C4-2B (cell line): ENCODE measurements around the gene HK2.

Experiments used
- H3K27ac ChIP-seq: fragments of 450-650 bp; 2 replicates; pipeline ENCODE4 v1.5.1; 2017
- ZFX ChIP-seq: fragments of 450-650 bp; IDR thresholded peaks from 2 replicates; pipeline ENCODE4 v1.6.1; 2017
- TF ChIP-seq, protein P1 (sequence below): fragments of 450-650 bp; conservative IDR thresholded peaks from 2 replicates; pipeline ENCODE4 v1.5.1; 2017; ENCODE audit warnings: mild to moderate bottlenecking

Gene HK2

DNA sequence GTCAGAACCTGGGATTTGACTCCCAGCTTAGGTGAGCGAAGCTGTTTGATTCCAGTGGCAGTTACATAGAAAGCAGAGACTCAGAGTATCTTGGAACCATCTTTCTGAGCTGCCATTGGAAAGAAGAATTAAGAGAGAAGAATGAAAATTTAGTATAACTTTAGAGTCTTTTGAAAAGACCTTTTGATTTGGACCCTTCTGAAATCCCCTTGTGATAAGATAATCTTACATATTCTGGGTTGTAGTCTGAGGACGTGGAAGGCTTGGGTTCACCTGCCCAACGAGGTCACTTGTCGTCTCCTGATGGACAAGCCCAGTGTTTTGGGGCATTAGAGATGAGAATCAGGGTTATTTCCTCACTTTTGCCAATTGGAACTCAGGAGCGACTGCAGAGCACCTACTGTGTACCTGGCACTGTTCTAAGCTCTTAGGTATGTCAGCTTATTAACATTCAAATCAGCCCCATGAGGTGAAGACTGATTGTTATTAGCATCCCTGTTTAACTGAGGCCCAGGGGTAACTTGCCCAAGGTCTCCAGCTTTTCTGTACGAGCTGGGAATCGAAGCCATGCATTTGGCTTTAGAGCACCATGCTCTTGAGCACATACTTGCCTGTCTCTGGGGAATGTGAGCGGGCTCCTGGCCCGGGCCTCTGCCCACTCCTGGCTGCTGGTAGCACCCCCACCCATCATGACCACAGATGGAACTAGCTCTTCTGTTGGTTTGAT lies 2.9 kb downstream of the HK2 start:
- H3K27ac ChIP-seq, result no peak overlapping the region
- no peak for TF ChIP-seq ZFX
- TF ChIP-seq, protein P1, sequence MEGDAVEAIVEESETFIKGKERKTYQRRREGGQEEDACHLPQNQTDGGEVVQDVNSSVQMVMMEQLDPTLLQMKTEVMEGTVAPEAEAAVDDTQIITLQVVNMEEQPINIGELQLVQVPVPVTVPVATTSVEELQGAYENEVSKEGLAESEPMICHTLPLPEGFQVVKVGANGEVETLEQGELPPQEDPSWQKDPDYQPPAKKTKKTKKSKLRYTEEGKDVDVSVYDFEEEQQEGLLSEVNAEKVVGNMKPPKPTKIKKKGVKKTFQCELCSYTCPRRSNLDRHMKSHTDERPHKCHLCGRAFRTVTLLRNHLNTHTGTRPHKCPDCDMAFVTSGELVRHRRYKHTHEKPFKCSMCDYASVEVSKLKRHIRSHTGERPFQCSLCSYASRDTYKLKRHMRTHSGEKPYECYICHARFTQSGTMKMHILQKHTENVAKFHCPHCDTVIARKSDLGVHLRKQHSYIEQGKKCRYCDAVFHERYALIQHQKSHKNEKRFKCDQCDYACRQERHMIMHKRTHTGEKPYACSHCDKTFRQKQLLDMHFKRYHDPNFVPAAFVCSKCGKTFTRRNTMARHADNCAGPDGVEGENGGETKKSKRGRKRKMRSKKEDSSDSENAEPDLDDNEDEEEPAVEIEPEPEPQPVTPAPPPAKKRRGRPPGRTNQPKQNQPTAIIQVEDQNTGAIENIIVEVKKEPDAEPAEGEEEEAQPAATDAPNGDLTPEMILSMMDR, result peak; percentile 45

DNA sequence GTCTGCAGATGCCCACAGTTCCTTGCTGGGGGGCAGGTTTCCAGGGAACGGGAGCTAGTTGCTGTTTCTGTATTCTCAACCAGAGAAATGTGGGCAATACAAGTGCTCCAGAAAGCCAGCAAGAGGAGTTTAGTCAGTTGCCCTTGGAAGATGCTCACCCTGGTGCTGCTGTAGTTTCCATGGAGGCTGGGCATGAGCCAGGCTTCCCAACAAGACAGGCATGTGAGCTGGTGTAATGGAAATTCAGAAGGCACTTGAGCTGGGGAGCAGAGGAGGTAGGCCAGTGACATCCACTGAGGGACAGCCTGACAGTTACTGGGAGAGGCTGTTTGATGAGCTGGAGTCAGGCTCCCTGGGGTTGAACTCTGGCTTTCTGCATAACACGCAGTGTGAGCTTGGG lies 7.7 kb downstream of the HK2 start:
- no peak for TF ChIP-seq ZFX
- TF ChIP-seq, protein P1, result no peak
- H3K27ac ChIP-seq, result no peak overlapping the region

DNA sequence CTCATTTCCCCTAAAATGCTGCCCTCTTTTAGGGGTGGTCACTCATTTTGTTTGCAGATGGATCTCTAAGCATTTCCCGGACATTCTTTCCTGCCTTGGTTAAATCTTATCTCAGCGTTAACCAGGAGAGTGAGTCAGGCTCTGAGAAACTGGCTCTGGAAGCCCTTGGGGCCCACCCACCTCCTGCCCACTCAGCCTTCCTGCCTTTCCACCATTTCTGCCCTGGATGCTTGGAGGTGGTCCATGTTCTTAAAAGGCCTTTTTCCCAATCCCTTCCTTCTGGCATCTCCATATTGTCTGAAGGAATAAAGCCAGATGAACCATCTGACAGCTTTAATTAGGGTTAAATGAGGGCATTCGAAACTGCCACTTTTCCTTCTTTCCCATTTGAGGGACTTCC lies 9.5 kb downstream of the HK2 start:
- TF ChIP-seq ZFX, result no peak
- TF ChIP-seq, protein P1, result no peak
- peak overlapping the region; percentile 91 for H3K27ac ChIP-seq

DNA sequence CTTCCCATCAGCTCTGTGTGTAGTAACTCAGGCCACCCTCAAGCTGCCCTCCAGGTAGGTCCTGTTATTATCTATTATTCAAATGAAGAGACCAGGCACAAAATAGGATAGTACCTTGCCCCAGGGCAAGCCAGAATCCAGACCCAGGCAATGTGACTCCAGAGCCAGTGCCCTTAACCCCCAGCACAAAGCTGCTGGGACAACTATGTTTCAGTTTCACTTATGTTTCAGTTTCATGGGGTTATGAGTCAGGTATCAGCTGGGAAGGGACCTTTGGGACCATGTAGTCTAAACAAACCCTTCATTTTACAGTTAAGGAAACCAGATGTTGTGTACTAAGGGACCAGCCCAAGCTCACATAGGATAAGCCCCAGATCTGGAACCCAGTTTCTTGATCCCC lies 10.0 kb downstream of the HK2 start:
- H3K27ac ChIP-seq, result peak overlapping the region; percentile 91
- TF ChIP-seq, protein P1, result no peak
- TF ChIP-seq ZFX, result no peak

DNA sequence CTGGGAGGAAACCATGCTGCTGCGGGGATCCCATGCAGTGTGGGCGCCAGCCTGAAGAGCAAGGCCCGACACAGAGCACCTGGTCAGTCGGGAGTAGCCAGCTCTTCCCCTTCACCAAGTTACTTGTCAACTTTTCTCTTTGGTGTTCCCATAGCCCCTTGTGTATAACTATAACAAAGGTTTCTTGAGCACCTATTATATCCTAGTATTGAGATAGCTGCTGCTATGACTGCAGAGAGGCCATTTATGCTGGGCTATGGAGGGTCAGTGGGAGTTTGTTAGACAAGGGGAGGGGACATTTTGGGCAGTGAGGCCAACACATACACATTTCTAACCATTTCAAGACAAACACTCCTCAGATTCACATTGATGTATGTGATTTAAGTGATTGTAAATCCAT lies 10.8 kb downstream of the HK2 start:
- H3K27ac ChIP-seq, result peak overlapping the region; percentile 91
- TF ChIP-seq, protein P1, result no peak
- TF ChIP-seq ZFX, result no peak

DNA sequence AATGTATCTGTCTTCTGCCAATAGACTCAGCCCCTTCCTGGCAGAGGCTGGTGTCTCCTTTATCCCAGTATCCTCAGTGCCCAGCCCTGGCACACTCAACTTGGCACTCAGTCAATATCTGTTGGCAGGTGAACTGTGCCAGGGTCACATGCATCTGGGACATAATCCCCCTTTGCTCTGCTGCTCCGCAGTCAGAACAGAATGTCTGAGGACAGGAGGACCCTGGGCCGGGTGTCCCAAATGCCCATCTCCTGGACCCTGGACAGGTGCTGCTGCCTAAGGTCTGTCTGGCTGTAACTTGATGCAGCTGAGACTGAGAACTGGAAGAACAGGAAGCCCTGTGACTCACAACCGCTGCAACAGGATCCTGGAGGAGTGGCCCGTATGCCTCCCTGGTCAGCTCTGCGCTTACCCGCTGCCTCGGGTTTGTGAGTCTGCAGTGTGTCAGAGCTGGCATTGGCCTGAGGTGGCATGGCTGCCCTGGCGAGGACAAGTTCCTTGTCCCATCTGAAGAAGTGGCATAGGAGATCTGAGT lies 11.4 kb downstream of the HK2 start:
- peak overlapping the region; percentile 91 for H3K27ac ChIP-seq
- no peak for TF ChIP-seq ZFX
- TF ChIP-seq, protein P1, result no peak

DNA sequence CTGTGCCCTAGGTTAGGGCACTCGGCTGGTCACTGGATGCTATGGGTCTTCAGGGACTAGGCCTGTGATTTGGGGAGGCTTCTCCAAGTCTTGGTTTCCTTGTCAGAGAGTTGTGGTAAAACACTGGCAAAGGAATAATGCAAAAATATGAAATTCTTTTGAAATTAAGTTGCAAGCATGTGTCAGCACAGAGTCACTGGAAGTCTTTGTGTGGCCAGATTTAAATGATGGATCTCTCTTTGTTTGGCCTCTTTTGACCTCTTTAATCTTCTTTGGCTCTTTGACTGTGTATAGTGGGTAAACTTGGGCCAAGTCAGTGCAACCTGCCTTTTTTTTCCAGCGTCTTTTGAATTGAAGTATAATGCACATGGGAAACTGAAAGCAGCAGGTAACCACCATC lies 12.1 kb downstream of the HK2 start:
- TF ChIP-seq, protein P1, result no peak
- no peak for TF ChIP-seq ZFX
- H3K27ac ChIP-seq, result peak overlapping the region; percentile 91
